EL (cell line): ENCODE measurements around the gene RNU6-8.

ENCODE experiments used
- DNase-seq: peaks from one replicate; pipeline ENCODE4 v3.0.0-alpha.2; 2016

RNU6-8 gene

DNA sequence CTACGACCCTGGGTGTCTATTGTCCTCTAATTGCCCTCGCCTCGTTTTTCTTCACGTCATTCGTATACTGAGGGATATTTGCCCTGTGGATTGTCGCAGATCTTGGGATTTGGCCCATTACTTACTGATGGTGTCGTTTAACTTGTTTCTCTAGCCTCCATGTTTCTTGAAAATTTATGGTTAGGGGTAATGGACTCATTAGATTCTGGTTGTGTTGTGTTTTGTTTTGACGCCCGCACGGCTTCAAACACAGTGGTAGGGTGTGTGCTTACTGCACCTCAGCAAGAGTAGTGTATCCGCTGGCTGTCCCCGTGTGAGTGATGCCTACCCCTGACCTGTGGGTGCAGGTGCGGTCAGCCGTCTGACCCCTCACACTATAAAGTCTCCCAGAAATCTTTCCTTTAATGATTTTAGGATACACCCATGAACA lies 874 bp upstream of the RNU6-8 start:
- no peak for DNase-seq

DNA sequence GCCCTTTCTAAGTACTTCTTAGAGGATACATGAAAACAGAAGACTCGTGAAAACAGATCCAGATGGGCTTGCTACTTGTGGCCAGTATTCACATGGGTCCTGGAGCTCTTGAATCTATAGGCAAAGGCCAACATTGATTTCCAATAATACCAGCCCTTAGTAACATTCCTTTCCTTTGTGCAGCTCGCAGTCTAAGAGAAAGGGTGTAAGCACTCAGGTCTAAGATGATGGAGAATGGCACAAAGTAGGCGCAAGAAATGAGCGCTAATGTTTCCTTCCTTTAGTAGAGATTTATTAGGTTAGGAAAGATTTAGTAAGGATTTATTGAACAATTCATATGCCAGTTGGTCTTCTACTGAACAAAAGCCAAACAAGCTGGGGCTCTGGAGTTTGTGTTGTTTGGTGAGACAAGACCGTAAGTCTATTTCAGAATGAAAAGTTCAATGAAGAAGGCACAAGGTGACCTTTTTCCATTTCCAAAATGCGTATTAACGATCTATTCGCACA lies 525 bp downstream of the RNU6-8 start:
- peak; percentile 30 for DNase-seq

- DNase-seq: no peak
Measured at GRCh38 chr14:32201816-32202490, 1.1 kb downstream of the RNU6-8 start, which contains the start of gene RNU6-7. Gene RNU6-7 (plus strand): TSS chr14:32202045.

- peak; percentile 66 for DNase-seq
Measured at GRCh38 chr14:32201193-32201815, 1.8 kb downstream of the RNU6-8 start.

- no peak for DNase-seq
Measured at GRCh38 chr14:32200368-32201192, 2.5 kb downstream of the RNU6-8 start.

DNA sequence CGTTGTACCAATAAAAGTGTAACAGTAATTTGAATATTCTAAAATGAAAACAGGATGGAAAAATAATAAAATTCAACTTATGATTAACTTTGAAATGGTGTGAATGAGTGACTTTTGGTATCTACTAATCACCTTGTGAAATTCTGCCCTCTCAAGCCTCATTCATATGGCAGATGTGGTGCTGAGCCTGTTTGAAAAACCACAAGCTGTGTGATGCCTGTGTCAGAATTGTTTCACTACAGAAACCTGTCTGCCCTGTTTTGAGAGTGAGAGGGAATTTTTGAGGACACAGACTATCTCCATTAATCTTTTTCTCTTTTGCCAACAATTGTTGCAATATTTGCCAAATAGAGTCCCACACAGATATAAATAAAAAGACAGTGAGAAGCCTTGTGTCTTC lies 5.2 kb downstream of the RNU6-8 start:
- DNase-seq: no peak

- DNase-seq: no peak
Measured at GRCh38 chr14:32195636-32196035, 7.4 kb downstream of the RNU6-8 start.

DNA sequence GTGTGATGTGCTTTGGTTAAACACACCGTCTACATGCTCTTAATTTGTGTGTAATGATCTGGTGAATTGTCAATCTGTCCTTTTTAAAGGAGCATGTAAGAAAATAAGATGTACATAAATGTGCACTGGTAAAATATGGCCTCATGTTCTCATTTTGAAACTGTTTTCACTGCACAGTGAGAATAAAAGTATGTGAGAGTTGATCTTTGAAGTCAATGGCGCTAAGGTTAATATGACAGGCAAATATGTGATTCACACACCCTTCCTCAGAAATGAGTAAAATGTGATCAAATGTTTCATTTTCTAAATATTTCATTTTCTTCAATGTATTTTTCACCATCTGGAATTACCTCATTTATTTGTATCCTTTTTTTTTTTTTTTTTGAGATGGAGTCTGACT lies 9.5 kb downstream of the RNU6-8 start:
- DNase-seq: no peak

DNA sequence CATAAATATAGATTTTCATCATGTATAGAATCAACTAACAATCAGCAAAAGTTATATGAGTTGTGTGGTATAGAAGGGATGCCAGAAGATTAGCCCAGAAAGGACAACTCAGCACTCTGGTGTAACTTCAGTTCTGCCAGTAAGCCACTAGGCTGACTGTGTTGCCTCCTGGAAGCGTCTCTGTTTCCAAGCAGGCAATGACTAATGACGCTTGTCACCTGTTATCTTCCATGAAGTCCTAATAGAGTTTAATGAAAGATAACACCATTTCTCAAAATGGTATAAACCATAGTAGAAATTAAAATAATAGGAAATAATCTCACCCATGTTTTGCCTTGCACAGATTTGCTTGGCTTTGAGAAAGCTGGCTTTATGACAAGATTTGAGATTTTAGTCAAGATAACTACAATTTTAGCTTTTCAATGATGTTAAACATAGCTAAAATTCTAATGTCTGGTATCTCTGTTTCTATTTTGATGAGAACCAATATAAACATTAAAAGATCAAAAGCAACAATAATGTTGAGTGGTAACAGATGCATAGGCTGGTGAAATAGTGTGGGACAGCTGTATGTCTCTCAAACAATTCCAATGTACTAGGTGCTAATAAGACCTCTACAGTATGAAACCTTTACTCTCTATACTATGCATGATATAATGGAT lies 10.2 kb downstream of the RNU6-8 start:
- DNase-seq: no peak

DNA sequence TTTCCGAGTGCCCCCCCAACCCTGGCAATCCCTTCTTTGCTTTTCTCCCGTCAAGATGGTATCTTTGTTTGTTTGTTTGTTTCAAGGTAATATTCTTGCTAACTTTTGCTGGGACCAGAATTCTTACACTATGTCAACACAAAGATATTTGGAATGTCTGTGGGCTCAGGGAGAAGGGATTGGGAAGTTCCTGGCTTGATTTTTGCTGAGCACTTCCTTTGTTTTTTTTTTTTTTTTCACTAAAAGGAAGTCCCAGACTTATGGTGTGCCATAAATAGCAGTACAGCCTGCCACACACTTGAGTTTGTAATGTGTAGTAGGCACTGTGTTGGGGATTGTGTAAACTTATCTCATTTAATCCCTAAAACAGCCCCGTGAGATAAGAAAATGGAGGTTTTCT lies 12.4 kb downstream of the RNU6-8 start:
- DNase-seq: peak; percentile 24

DNA sequence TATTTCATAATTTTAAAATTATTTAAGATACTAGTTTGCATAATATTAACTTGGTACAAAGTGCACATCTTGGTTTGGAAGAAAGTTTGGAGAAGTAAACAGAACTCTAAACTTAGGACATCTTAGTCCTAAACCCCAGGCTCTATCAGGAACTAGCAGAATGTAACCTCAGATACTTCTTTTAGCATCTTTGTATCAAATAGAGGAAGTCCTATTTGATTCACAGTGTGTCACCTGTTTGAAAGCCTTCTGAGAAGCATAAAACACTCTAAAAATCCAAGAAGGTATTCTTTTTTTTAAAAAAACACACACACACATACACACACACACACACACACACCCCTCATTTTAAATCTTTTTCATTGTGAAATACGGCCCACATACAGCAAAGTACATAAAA lies 13.3 kb downstream of the RNU6-8 start:
- DNase-seq: no peak

GRCh38 chr14:32186248-32186647 lies 16.8 kb downstream of the RNU6-8 start:
- DNase-seq: no peak

GRCh38 chr14:32185097-32185496 lies 18.0 kb downstream of the RNU6-8 start:
- no peak for DNase-seq

GRCh38 chr14:32183151-32184058 lies 19.7 kb downstream of the RNU6-8 start:
- no peak for DNase-seq

GRCh38 chr14:32171469-32171868 lies 31.6 kb downstream of the RNU6-8 start:
- DNase-seq: no peak

- no peak for DNase-seq
Measured at GRCh38 chr14:32169191-32169590, 33.9 kb downstream of the RNU6-8 start.

DNA sequence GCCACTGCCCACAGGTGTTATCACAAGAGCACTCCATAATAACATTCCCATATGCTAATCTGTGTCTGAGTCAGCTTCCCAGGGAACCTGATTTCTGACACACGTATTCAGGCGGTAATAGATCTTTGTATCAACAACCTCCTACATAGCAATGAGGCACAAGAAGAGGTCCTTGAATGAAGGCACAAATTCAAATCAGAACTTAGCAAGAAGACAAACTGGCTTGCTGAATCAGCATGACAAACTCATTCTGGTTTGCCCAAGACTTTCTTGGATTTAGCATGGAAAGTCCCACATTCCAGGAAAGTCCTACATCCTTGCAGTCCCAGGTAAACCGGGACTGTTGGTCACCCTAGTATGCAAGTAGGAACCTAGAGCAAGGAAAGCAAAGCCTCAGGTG lies 35.2 kb downstream of the RNU6-8 start:
- DNase-seq: no peak

DNA sequence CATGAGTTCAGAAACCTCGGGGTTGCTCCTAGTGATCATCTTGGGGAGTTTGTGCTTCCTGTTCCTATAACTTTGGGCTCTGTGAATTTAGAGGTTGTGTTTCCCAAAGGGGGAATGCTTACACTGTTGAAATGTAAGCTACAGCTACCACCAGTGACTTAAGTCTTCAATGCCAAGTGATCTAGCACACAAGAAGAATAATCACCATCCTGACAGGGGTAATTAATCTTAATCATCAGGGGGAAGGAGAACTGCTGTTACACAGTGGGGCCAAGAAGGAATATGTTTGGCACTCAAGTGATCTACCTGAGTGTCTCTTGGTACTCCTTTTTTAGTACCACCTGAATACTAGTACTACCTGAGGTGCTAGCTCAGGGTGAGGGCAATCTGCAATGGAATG lies 36.1 kb downstream of the RNU6-8 start:
- no peak for DNase-seq

DNA sequence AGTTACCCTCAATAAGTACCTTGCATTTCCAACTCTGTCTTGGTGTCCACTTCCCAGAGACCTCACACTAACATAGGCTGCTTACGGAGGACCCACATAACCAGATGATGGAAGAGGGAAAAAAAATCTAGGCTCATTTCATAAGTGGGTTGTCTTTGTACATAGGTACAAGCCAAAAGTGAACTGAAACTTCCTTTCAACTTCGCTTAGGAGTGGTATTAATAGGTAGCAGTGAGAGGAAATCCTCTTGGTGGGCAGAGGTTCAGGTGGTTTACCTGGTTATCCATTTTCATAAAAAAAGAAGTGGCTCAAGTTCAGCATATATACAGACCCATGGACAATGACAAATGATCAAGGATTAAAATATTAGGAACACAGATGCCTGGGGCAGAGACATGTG lies 37.0 kb downstream of the RNU6-8 start:
- no peak for DNase-seq
